Activated gamma-delta T cell treated with Interleukin-2 at 50 U/mL for 16 hours (primary cell): ENCODE data around the gene IGSF21.

Experiments
- DNase-seq: peaks from one replicate; pipeline ENCODE4 v3.0.0-alpha.2; 2020

The IGSF21 gene

DNA sequence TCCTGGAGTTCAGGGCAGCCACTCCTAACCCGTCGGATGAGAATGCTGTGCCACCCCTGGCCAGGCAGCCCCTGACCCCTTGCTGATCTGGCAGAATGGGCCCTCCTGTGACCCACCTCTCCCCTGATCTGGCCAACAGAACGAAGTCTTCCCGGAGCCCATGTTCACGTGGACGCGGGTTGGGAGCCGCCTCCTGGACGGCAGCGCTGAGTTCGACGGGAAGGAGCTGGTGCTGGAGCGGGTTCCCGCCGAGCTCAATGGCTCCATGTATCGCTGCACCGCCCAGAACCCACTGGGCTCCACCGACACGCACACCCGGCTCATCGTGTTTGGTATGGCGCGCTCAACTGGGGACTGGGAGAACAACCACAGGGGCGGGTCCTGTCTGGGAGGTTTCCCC, 269.1 kb downstream of the IGSF21 start:
- DNase-seq: no peak

DNA sequence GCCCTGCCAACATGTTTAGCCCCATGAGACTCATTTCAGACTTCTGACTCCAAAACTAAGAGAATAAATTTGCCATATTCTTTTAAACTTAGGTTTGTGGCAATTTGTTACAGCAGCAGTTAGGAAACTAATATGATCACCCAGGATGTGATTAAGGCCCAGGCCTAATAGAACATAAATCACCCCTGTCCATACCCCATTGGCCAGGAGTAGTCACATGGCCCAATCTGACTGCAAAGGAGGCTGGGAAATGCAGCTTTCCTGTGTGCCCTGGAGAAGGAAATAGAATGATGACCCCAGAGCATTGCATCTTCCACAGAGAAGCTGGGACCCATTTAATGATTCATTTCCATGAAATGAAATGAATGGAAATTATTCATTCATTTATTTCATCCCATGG, 272.7 kb downstream of the IGSF21 start:
- no peak for DNase-seq

DNA sequence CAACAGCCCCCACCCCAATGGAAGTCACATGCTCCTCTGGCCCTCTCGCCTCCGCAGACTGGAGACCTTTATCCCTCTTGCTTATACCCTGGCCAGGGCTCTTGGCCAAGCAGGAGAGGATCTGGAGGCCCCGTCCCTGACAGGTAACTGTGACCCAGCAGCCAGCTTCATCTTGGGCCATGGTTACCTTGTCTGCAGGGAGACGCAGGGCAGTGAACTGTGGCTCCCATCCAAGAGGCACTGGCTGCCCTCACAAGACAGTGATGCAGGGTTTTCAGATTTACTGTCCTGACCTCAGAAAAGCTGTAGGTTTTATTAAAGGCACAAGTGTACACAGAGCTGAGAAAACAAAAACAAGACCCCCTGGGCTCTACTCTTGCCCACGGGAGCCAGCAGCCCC, 276.5 kb downstream of the IGSF21 start:
- no peak for DNase-seq

DNA sequence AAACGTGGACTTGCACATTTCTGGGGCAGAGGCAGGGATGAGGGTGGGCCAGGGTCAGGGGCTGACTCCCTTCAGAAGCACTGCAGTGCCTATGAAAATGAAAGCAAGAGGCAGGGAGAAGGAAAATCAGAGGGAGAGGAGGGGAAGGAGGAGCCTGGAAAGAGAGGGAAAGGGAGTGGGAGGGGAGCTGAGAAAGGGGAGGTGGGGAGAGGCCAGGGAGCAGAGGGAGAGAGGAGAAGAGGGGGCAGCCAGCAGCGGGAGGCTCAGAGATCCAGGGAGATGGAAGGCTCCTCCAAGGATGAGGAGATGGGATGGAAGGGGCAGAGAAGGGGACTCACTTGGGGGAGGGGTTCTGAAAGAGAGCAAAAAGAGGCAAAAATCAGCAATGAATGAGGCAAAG, 276.9 kb downstream of the IGSF21 start:
- no peak for DNase-seq

DNA sequence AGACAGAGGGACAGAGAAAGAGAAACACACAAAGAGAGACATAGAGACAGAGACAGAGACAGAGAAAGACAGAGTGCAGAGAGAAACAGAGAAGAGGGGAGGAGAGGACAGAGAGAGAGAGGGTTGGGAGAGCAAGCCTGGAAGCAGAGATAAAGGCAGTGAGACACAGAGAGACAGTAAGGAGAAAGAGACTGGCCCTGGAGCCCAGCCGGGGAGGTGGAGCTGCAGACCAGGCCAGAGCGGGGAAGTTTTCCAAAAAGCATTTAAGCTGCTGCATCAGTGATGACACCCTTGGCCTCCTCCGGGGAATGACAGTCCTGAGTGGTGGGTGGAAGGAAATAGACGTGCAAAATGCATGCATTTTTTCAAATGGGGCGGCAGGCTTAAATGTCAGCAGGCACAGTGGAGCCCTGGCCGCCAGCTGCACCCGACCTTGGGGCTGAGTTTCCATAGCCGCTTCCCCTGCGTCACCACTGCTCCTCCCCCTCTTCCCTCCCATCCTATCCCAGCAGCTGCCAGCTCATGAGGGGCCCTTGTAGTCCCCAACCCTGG, 277.7 kb downstream of the IGSF21 start:
- no peak for DNase-seq

DNA sequence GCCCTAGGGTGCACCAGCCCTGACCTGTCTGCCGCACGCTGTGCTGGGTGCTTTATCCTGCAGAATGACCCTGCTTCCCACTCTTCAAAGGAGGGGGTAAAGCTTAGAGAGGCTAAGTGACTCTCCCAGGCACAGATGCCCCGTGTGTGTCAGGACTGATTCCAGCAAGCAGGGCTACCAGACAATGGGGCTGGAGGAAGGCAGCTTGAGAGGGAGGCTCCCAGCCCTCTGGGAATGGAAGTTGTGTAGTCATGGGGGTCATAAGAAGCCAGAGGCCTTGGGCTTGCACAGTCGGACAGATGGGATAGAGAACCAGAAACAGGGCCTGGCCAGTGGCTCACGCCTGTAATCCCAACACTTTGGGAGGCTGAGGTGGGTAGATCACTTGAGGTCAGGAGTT, 279.0 kb downstream of the IGSF21 start:
- DNase-seq: no peak

DNA sequence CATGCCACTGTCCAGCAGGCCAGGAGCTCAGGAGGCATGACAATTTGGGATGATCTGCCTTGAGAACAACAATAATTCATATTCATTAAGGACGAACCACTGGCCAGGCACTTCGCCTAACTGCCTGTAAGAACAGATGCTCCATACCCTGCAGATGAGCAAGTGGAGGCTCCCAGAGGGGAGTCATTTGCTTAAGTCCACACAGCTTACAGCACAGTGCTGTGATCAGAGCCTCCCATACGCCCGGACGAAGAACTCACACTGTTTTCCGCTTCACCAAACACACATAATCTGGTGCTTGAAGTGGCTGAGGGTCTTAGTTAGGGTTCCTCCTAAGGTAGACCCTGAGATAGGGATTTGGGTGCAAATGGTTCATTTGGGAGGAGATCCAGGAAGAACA, 279.7 kb downstream of the IGSF21 start:
- DNase-seq: no peak

DNA sequence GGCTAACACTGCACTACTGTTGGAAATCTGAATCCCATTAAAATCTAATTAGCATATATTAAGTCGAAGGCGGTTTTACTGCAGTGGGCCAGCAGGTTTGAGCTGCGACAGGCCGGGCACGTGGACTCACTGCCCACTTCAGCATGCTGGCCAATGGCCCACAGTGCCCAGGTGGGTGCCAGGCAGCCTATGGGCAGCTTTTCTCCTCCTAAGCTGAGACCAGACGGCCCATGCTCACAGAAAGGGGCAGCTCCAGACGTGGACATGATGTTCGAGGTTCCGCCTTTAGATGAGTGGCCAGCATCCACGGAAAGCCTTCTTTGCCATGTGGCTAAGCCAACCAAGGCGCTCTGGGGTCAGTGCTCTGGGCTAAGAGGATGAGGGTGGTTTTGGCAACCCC, 283.4 kb downstream of the IGSF21 start:
- no peak for DNase-seq

DNA sequence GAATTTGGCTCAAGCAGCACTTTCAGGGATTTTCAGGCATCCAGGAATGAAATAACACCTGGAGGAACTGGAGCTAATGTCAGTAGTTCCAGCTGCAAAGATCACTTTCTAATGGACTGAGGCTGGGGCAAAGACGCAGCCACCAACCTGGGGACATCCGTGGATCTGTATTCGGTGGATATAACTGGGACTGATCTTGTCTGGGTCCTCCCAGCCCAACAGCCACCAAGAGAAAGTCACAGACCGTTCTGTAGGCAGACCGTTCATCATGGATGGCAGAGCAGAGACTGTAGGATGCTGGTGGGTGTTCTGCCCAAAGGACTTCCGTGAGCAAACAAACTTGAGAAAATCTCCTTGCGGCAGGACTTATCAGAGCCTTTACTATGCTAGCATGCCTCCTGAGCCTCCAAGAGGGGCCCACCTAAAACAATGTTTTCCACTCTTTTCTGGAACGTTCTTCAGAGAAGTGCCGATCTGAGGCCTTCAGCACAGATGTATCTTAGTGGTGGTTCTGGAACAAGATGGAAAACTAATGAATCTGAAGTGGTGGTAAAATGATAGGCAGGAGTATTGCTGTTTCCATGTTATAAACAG, 287.1 kb downstream of the IGSF21 start:
- DNase-seq: no peak

DNA sequence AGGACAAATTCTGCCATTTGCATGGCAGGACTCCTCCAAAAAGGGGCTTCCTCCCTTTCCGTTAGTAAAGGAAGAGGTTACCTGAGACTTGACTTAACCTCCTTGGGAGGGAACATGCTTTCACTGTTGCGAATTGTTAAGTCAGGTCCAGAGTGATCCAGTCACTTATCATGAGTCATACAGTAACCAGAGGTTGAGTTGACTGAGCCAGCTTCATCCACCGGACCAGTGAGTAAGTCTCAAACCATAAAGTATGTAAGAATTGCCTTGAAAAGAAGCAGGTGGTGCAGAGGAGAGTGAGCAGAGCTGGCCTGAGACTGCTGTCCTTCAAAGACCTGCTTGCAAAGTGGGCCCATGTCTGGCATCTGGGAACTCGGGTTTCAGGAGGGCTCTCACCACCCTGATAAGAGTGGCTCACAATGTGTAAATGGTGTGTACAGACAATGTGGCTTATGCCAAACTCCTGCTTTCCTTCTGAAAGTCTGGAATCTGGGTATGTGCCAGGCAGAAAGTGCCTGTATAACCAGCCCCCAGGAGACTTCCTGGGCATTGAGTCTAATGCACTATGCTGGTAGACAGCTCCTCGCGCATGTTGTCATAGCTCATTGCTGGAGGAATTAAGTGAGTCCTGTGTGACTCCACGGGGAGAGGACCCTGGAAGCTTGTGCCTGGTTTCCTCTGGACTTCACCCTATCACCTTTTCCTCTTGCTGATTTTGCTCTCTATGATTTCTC, 288.8 kb downstream of the IGSF21 start:
- no peak for DNase-seq

DNA sequence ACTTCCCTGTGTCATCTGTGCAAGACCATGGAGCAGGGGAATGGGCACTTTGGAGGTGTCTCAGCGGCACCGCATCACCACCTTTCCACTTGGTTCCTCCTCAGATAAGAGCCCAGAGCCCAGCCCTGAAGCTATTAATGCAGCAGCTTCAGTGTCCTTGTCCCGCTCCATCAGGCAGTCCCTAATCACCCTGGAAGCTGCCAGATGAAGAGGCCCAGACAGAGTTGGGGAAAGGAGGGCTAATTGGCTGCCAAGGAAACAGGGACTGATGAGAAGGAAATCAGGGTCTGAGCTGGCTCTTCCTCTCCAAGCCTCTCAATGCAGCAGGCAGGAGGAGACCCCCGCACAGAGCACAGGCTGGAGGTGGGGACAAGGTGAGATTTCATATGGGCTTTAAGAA, 290.0 kb downstream of the IGSF21 start:
- no peak for DNase-seq

DNA sequence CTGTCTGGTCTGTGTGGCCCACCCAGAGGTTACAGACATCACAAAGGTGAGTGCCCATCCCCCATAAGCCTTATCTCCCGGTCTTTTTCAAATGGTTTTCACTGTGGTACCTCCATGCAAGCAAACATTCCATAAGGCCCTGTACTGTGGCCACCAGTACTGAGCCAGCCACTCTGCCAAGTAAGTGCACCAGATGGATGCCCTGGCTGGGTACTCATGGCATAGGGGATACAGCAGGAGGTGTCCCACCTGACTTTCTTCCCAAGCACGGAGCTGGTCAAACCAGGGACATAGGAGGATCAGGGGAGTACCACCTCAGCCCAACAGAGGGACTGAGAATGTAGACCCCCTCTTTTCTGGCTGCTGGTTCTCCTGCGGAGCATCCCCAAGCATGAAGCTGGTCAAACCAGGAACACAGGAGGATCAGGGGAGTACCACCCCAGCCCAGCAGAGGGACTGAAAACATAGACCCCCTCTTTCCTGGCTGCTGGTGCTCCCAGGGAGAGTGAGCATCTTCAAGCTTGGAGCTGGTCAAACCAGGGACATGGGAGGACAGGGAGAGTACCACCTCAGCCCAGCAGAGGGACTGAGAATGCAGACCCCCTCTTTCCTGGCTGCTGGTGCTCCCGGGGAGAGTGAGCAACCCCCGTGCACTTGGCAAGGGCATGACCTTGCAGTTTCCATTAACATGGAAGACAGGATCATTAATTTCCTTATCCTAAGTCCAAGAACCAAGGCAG, 291.4 kb downstream of the IGSF21 start:
- DNase-seq: no peak

DNA sequence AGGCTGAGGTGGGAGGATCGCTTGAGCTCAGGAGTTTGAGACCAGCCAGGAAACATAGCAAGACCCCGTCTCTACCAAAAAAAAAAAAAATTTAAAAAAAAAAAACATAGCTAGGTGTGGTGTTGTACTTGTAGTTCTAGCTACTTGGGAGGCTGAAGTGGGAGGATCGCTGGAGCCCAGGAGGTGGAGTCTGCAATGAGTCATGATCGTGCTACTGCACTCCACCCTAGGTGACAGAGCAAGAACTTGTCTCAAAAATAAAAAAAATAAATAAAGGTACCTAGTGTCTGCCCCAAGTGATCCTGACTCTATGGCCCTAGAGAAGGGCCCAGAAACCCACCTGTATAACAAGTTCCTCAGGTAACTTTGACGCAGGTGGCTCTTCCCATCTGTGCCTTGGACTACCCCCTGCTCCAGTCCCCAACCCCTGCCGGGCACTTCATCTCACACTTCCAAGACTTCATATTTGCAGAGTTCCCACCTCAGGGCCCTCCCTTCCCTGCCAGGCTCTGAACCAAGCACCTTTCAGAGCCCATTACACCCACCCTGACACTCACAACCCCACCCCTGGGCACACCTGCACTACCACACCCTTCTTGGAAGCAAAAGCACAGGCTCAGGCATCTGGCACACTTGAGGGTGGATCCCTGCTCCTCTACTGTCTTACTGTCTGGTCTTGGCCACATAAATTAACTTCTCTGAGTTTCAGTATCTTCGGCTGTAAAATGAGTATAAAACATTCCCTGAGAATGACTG, 292.9 kb downstream of the IGSF21 start:
- no peak for DNase-seq

DNA sequence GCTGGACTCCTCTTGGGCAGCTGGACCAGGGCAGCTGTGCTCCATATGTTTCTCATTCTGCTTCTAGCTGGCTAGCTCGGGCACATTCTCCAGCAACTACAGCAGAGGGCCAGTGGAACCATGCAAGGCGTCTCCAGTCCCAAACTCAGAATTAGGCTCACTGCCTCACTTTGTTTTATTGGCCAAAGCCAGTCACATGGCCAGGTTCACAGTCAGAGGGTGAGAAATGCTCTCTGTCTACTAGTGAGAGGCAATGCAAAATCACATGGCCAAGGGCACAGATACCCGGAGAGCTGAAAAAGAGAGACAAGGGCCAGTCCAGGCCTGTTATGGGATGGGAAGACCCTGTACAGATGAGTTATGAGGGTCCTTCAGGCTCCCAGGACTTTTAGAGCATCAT, 294.3 kb downstream of the IGSF21 start:
- no peak for DNase-seq

DNA sequence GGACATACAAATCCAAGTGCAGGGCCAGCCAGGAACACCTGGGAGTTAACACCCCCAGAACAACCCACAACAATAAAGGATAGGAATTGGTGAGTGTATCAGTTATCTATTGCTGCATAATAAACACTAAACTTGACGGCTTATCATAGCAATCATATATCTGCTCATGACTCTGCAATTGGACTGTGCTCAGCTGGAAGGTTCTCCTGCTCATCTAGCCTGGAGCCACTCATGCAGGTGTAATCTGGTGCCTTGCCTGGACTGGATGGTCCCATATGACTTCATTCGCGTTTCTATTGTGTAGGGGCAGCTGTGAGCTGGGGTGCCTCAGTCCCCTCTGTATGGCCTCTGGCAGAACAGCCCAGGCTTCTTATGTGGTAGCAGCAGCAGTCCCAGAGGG, 296.9 kb downstream of the IGSF21 start:
- DNase-seq: no peak

DNA sequence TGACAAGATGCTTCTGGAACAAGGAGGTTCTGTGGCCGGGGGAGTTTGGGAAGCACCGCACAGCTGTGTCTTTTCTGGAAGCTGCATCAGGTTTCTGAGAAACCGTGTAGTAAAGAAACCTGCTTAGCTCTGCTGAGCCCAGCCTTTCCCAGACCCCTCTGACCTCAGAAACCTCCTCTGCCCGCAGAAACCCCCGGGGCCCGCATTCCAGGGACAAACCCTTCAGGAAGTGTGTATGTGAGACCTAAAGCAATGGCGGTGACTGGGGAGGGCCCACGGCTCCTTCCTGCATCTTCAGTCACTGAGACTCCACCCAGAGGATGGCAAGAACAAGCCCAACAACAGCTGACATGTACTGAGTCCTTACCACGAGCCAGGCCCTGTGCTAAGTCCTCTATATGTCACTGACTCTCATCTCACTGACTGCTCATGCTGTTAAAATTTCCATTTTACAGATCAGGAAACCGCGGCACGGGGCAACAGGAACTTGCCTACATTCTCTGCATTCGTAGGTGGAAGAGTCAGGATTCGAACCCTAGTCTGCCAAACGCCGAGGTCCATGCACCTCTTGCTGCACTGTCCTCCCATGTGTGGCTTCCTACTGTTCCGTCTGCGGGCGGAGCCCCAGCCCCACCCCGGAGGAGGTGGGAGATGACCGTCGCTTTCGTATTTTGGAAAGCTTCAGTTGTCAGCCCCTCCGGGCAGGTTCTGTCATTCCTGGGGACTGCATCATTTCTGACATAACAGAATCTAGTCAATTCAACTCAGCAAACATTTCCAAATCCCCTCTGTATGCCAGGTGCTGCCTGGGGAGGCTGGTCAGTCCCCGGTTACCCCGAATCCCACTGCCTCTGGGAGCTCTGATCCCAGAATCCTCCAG, 299.8 kb downstream of the IGSF21 start:
- DNase-seq: no peak

DNA sequence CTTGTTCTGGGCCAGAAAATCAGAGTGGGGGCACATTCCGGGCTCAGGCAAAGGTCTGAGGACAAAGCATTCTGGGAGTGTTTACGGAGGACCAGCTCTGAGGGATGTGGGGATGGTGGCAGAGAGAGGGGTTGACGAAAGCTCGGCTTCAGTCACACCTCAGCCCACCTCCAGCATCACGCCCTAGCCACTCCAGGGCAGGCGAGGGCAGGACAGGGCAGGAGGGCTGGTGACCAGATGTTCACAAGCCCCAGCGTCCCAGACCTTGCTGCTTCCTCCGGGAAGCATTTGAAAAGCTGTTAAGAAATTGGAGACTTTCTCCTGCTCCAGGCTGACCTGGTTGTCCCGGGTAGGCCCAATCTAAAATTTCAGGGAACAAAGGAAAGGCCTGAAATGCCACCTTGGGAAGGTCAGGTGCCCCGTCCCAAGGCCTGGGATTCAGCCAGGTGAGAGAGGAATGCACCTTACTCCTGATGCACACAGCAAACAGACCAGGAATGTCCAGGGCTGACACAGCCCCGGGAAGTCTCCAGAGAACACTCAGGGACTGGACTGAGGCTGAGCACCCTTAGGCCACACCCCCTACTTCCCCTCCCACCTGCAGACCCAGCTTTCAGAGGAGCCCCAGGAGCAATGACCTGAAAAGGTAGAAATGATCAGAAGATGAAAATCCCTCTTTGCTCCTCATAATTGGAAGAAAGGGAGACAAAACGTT, 301.2 kb downstream of the IGSF21 start:
- no peak for DNase-seq

DNA sequence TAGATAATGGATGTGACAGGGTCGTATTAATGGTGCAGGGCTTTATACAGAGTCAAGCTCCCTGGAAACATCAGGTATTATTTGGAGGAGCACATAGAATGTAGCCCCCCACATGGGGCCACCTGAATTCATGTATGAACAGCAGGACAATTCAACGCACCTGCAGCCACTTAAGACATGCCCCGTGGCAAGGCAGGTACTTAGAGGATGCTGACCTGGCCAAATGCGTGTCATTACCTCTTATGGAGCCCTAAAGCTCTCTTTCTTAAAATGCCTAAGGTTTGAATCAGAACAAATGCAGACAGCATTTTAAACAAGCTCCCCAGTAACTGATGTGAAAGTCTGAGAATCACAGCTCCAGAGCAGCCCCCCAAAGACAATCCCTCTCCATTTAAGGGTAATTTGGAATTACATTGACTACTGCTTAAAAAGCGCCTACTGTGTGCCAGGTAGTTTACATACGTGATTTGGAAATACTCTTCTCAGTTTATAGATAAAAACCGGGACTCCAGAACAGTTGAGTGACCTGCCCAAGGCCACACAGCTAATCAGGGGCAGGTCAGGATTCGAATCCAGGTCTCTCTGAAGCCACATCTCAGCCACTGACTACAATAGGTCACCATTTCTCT, 302.1 kb downstream of the IGSF21 start:
- DNase-seq: no peak

DNA sequence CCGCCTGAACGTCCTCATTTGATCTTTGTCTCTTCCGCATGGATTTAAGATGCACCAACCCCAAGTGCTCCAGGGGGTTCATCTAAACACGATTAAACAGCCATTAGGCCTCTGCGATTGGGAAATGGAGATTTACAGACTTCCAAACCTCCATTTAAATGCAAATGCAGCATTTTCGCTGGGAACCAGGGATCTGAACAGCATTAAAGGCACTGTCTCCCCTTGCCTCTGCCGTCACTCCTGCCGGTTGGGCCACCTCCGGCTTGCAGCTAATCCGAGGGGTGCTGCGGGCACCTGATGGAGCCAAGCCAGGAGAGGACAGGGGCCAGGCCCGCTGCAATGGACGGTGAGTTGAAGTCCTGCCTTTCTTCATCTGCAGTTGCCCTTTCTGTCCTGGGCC, 302.8 kb downstream of the IGSF21 start:
- no peak for DNase-seq

DNA sequence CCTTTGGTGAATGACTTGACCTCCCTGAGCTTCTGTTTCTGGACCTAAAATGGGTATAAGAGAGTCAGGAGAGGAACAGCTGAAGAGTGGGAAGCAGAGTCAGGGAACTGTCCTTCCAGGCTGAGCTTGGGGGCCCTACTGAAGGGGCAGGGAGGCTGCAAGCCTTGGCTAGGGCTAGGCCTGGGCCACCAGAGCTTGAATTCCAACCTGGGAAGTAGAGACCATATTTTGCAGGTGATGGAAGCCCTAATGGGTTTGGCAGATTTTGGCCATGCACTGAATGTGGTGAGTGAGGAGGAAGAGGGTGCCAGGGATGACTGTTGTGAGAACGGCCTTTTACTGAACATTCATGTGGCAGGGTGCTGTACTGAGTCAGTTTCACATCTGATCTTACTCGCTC, 303.7 kb downstream of the IGSF21 start:
- DNase-seq: no peak
